Activated CD8-positive, alpha-beta memory T cell treated with anti-CD3 and anti-CD28 coated beads for 24 hours (primary cell): ENCODE data around the gene OR52E4.

ENCODE experiments used
- DNase-seq: peaks from one replicate; pipeline ENCODE4 v3.0.0-alpha.2; 2020

OR52E4 gene

DNA sequence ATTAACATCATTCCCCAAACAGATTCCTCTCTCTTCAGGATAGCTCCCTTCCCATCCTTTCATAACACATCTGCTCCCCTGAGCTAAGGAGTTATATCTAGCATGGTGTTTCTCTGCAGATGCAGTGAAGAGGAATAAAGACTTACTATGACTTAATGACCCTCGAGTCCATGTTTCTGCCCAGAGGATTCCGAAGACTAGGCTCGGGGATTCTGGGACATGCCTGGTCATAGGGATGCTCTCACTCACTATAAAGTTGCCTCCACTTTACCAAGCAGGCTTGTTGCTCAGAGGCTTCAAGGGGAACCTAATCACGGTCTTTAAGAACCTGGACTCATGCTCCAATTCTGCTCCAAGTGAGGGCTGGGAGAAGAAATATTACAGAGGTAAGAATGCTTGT lies at the start of gene OR52E4:
TSS of gene OR52E4 (plus strand) at position 301 of the 400 bp plus-strand sequence. CDS start 3,664 bp downstream, outside the sequence.
- no peak for DNase-seq

DNA sequence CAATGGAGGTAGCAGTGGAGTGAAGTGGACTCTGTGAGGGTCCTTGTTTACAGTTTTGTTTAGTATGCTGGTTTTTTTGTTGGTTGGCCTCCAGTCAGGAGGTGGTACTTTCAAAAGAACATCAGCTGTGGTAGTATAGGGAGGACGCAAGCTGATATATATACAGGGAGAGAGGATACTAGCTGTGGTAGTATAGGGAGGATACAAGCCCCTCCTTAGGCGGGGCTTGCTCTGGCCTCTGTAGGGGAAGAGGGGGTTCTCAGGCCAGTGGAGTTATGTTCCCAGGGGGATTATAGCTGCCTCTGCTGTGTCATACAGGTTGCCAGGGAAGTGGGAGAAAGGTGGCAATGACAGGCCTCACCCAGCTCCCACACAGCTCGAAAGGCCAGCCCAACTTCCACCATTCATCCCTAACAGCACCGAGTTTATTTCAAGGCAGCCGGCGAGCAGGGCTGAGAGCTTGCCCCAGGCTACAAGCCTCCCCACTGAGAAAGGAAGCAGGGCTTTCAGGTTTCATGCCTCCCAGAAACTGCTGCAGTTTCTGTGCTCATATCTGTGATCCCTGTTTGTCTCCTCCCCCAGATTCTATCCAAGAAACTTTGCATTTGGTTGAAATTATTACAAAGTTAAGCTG lies 49.1 kb upstream of the OR52E4 start:
- DNase-seq: no peak

DNA sequence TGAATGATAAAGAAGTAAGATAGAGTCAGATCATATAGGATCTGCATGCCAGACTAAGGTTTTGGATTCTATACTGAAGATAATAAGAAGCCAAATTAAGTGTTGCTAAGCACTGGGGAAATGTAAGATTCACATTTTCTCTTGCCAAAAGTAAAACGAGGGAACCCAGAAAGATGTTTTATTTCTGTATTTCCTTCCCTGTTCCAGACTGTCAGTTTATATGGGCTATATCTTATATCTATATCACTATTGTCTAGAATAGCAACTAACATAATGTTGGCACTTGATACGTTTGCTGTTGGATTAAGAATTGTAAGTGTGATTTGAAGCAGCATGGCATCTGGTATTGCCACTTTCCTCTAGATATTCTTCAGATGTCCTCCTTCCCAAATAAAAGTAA lies 47.0 kb upstream of the OR52E4 start:
- DNase-seq: no peak

DNA sequence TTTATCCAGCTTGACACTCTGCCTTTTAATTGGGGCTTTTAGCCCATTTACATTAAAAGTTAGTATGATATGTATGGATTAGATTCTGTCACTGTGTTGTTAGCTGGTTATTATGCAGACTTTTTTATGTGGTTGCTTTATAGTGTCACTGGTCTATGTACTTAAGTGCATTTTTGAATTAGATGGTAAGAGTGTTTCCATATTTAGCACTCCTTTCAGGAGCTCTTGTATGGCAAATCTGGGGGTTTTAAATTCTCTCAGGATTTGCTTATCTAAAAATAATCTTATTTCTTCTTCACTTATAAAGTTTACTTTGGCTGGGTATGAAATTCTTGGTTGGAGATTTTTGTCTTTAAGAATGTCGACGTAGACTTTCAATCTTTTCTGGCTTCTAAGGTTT lies 42.7 kb upstream of the OR52E4 start:
- DNase-seq: no peak

DNA sequence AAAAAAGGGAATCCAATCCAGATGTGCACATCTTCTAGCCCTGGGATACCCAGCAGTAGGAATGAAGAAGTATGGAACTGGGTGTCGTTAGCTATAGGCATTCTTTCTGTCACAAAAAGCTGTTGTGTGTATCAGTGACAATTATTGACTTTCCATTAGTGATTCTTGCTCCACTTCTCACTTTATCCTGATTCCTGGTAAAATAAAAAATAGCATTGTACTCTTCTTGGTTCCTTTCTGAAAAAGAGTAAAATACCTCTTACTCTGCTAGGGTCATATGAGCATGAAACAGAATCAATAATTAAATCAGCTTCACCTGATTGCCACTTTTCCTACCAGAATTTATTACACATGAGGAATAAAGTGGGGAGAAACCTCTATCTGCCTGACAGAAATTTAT lies 38.6 kb upstream of the OR52E4 start, which contains the start of gene OR52E6:
TSS of gene OR52E6 (minus strand) at position 101 of the 400 bp plus-strand sequence. CDS start at position 101, 0 bp downstream.
- DNase-seq: no peak

DNA sequence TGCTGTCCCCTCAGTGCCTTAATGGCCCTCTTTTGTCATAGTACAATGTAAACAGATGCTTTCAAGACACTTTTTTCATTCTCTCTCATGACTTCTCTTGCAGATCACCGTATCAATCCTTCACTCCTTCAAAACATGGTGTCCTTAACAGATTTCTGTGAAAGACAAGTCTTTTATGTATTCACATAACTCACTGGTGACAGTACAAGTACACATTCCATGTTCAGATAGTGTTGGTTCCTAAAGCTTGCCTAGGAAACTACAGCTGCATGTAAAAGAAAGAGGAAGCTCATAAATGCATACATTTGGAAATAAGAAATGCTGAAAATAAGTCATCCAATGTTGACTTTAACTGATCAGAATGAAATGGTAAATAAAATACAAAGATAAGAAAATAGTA lies 33.7 kb upstream of the OR52E4 start:
- no peak for DNase-seq

DNA sequence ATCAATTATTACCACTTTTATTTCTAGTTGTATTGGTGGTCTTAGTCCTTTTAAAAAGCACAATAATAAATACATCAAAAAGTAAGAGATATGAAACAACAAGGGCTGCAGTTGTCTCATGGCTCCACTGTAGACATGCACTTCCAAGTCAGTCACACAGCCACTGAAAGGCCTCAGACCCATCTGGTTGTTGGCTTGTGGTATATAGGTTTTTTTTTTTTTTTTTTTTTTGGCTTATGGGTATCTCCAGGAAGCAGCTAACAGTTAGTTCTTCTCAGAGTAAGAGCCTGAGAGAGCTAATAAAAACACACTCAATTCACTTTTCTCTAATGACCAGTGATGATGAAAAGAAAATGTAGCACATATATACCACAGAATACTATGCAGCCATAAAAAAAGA lies 32.7 kb upstream of the OR52E4 start:
- DNase-seq: no peak

DNA sequence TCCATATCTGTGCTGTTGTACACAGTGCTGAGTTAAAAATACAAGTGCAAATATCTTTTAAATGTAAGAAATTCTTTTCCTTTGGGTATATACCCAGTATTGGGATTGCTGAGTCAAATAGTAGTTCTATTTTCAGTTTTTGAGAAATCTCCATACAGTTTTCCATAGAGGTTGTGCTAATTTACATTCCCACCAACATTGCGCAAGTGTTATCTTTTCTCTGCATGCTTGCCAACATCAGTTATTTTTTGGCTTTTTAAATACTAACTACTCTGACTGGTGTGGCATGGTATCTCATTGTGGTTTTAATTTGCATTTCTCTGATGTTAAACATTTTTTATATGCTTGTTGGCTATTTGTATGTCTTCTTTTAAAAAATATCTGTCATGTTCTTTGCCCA lies 29.4 kb upstream of the OR52E4 start:
- DNase-seq: no peak

DNA sequence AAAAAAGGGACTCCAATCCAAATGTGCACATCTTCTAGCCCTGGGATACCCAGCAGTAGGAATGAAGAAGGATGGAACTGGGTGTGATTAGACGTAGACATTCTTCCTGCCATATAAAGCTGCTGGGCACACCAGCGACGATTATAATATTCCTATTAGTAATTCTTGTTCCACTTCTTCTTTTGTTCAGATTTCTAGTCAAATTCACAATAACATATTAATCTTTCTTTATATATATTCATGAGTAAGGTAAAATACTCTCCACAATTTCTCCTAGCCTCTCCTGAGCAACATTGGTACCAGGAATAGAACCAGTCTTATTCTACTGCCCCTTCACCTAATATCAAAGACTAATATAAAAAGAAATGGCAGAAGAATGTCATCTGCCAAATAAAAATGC lies 22.8 kb upstream of the OR52E4 start, which contains the start of gene OR52E8:
TSS of gene OR52E8 (minus strand) at position 101 of the 400 bp plus-strand sequence. CDS start at position 101, 0 bp downstream.
- no peak for DNase-seq

DNA sequence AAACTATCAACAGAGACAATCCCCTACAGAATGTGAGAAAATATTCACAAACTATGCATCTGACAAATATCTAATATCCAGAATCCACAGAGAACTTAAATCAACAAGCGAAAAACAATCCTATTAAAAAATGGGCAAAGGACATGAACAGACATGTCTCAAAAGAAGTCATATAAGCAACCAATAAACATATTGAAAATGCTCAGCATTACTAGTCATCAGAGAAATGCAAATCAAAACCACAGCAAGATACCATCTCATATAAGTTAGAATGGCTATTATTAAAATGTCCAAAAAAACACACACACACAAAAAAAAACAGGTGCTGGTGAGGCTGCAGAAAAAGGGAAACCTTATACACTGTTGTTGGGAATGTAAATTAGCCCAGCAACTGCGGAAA lies 14.6 kb upstream of the OR52E4 start:
- no peak for DNase-seq

DNA sequence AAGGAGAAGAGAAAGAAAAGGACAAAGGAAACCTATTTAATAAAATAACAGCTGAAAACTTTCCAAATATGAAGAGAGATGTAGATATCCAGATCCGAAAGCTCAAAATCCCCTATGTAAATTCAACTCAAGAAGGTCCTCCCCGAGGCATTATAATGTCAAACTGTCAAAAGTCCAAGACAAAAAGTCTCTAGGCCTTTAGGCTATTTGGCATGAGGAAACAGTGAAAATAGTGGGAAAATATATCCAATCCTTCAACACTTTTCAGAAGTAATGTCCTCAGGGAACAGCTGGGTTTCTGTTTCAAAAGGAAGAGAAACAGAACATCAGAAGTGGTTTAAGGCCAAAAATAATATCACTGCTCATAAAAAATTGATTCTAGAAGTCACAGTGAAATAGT lies 1.9 kb upstream of the OR52E4 start:
- no peak for DNase-seq

DNA sequence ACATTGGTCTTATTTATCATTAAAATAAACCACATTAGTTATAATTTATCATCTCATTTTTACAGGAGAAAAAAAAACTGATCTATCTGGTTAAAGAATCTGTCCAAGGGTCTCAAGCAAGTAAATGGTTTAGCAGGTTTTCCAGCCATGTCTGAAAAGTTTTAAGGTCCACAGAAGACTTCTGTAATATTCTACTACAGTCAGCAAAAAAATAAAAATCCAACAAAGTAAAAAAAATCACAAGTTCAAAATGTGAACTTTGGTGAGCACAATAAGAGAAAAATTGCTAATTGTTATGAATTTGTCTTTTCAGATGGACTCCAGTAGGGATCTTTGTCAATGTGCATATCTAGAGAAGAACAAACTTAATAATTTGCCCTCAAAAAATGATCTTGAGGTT lies 1.3 kb downstream of the OR52E4 start:
- no peak for DNase-seq

DNA sequence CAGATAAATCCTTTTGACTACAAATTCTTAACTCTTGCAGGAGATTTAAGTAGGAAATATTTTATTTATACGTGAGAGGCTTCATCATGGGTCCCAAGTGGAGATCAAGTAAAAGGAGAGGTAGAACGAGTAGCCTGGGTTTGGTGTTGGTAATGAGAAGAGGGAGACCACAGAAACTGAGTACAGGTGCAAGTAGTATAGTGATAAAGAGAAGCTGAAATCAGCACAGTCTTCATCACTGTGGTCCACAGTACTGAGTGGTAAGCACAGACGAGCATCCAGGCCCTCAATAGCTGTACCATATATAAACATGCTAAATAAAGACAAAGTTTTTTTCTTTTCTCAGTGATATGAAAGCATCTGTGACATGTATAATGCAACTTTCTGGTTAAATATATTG lies 6.7 kb downstream of the OR52E4 start:
- no peak for DNase-seq

DNA sequence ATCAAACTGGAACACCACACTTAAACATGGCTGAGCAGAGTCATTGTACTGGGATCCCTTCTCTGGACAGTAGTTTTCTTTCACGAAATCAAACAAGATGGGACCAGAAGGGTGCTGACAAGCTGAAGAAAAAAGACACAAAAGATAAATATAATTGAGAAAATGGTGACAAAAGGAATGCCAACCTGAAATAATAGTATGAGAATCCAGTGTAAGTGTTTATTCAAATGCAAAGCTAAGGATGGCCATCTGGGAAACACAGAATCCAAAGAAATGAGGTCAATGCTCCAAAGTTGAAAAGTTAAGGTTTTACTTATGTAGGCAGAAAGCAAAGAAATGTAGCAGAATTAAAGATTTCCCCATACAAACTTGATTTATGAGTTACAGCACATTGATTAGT lies 7.2 kb downstream of the OR52E4 start:
- no peak for DNase-seq

DNA sequence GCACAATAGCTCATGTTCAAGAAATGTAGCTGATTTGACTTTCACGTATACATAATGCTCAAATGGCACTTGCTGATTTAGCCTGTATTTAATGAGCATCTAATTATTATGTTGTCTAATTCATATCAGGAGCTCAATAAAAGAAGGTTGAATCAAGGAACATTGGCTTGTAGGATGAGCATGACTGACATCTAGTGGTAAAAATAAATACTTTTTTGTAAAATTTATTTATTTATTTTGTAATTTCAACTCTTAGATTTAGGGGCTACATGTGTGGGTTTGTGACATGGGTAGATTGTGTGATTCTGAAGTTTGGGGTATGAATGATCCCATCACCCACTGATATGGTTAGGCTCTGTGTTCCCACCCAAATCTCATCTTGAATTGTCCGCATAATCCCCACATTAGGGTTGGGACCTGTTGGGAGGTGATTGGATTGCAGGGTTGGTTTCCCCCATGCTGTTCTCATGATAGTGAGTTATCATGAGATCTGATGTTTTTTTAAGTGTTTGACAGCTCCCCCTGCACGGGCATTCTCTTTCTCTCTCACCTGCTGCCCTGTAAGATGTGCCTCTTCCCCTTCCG lies 10.9 kb downstream of the OR52E4 start:
- DNase-seq: no peak

DNA sequence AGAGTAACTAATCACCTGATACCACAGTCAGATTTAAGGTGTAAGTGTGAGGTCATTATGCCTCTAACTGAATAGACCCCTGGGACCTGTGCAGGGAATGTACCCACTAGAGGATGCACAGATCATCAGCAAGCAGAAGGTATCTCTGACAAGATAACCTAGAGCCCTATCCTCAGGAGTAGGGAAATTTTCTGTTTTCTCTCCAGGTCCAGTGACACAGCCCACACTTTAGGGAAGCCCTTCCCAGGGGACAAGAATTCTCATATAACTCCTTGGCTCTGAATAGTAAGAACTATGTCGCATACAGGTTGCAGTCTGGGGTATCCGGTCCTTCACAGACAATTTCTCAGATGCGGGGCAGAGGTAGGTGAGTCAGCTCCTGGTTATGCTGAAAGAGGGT lies 12.5 kb downstream of the OR52E4 start, which contains the start of gene OR52E5:
TSS of gene OR52E5 (plus strand) at position 301 of the 400 bp plus-strand sequence. CDS start 7,569 bp downstream, outside the sequence.
- DNase-seq: no peak

DNA sequence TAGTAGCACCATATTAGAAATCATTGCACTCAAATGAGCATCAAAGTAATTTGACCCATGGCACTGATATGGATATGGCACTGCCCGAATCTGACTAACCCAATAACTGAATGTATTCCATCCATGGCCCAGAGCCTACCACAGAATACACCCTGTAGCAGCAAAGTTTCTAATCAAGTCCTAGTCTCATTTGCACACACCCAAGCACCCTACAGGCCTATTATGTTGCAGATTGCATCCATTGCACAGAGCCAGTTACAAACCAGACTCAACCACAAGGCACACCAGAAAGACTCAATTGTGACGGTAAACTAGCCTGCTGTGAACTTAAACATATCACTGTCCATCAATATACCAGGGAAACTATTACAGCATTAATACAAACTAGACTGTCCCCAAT lies 19.1 kb downstream of the OR52E4 start:
- DNase-seq: no peak

DNA sequence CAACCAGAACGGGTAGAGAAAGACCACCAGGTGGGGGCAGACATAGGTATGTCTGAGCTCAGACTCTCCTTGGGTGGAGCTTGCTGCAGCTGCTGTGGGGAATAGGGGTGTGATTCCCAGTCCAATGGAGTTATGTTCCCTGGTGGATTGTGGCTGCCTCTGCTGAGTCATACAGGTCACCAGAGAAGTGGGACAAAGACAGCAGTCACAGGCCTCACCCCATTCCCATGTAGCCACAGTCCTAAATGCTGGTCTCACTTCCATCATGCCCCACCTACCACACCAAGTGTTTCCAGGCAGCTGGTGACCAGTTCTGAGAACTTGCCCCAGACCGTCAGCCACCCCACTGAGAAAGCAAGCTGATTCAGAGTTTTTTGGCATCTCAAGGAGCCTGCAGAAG lies 30.1 kb downstream of the OR52E4 start:
- no peak for DNase-seq

DNA sequence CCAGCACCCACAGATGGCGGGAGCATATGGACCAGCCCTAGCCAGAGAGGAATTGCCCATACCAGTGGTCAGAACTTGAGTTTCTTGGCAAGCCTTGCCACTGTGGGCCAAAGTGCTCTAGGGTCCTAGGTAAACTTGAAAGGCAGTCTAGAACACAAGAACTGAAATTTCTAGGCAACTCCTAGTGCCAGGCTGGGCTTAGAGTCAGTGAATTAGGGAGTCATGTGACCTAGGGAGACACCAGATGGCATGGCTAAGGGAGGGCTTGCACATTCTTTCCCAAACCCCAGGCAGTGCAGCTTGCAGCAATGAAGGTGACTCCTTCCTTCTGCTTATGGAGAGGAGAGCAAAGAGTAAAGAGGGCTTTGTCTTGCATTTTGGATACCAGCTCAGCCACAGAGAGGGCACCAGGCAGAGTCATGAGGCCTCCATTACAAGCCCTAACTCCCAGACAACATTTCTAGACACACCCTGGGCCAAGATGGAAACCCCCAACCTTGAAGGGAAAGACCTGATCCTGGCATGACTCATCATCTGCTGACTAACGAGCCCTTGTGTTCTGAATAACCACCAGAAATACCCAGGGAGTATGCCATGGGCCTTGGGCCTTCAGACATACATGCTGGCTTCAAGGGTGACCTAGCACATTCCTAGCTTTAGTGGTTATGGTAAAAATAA lies 42.5 kb downstream of the OR52E4 start:
- DNase-seq: no peak

DNA sequence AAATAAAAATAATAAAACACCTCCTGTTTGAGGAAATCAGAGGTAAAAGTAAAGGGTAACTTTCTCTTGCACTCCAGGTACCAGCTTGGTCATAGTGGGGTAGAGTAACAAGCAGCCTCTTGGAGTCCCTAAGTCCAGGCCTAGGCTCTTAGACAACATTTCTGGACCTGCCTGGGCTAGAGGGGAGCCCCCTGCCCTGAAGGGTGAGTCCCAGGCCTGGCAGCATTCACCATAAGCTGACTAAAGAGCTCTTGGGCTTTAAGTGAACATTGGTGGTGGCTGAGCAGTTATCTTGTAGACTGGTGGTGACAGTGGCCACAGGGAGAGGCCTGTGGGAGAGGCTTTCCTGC lies 43.0 kb downstream of the OR52E4 start:
- DNase-seq: no peak

DNA sequence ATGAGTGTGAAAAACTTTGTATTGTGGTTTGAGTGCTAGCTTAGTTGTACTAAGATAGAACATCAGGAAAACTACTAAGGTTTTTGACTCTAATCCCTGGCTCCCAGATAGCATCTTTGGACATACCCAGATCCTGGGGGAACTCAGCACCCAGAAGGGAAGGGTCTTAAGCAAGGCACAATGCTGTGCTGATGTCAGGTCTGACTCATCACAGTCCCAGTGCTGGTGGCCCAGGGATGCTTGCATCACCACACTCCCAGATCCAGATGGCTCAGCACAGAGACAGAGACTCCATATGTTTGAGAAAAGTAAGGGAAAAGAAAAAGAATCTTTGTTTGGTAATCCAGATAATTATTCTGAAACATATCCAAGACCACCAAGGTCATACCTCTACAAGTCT lies 43.4 kb downstream of the OR52E4 start:
- no peak for DNase-seq

DNA sequence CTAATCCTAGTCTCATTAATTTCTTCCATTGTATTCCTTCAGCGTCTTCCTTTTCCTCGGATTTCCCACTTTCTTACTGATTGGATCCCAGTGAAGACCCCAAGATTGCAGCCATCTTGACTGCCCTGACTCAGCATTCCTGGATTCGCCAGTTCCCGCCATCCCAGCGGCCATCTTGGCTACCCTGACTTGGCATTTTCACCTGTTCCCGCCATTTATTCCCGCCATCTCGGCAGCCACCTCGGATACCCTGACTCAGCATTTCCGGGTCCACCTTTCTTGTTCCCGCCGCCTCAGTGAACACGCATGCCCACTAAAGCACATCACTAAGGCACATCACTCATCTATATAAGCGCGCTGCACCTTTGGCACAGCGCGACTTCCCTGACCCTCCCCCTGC lies 47.8 kb downstream of the OR52E4 start:
- DNase-seq: no peak

DNA sequence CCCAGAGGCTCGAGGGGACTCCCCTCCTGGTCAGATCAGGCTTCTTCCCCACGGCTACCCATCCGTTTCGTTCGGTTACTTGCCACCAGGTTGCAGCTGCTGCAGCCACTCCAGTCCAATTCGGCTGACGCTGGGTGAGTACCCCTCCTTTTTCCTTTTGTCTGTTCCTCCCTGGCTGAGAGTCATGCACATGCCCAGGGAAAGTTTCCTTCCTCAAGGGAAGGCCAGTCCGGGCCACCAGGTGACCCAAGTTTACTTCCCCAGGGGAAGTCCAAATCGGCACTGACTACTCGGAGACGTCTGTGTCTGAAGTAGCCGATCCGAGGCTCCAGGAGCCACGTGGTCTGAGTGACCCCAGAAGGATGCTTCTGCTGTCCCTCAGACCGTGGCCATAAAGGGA lies 48.4 kb downstream of the OR52E4 start:
- DNase-seq: no peak
